H1 (cell line): Measurements from ENCODE around the gene NAV2. TPM values are rescaled to one million over a fixed set of nuclear protein-coding genes. Genes with fewer than 3 reads are reported as not detected.

ENCODE experiments used
- POLR2A ChIP-seq, 2 experiments: IDR thresholded peaks; 1 replicate in 1 of 2; 2 replicates in 1 of 2; pipeline ENCODE4 v1.6.1; 2011; ENCODE audit warnings: low read depth in 2 of 2, low read length in 2 of 2, mild to moderate bottlenecking in 2 of 2; ENCODE audit errors: control extremely low read depth in 1 of 2
- YY1 ChIP-seq: IDR thresholded peaks from 2 replicates; pipeline ENCODE4 v1.6.1; 2011; ENCODE audit warnings: low read depth, mild to moderate bottlenecking, low read length
- polyA plus RNA-seq, 7 experiments: library from polyadenylated mRNA; depleted of rRNA in 3 of 7; stranded (reverse) in 5 of 7; unstranded in 2 of 7; fragments of >200 nt in 5 of 7; fragments of 200-250 nt in 2 of 7; gene quantifications; 1 replicate in 5 of 7; 2 replicates in 1 of 7; 4 replicates in 1 of 7; pipeline versions ENCODE4 v1.2.1 to v1.2.3, GENCODE V29; 2011 to 2013; ENCODE audit warnings: missing spikeins in 2 of 7, mixed read lengths in 2 of 7
- total RNA-seq: library from RNA; stranded (reverse); fragmentation: NEBNext Ultra II Directional; extraction: Animal tissue kit (Norgen Biotek cat#: 25700); gene quantifications from 2 replicates; pipeline ENCODE4 v1.2.1, GENCODE V29; 2021

NAV2 gene
- total and polyA plus RNA-seq, 2 of the 8 experiments (the other 6 are each of a cell fraction or from before 2014, with no cell fraction given): 35.6 to 73.6 TPM

DNA sequence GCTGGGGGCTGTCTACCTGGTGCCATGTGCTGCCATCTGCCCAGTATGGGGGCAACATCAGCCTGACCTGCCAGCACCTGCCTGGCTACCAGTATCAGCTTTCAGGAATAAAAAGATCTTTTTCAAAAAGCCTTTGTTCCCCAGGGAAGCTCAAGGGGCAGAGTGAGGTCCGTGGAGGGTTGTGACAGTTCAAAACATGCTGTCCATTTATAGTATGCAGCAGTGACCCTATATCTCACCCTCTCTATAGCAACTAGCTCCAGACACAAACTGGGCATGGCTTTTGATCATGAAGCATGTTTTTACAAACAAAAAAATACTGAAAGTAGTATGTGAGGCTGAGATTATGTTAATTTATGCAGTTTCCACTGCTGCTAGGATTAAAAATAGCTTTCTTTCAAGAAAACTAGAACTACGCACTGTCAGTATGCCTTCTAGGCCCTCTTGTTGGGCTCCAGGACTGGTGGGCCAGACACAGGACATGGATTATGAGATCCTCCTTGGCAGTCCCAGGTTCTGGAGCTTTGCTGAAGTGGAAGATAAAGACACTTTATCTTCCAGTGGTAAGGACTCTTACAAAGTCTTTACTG lies 23.4 kb downstream of the NAV2 start (continued):
- TF ChIP-seq YY1 (no peak), POLR2A (IDR thresholded peaks at IDR 0.05; ENCODE audit: control extremely low read depth in 1 of 2, low read depth in 2 of 2, low read length in 2 of 2) (no peak)
